ENCODE data around the gene ADGRF1. TPM values are rescaled to one million over a fixed set of nuclear protein-coding genes. Genes with fewer than 3 reads are reported as not detected.

ADGRF1 gene
- polyA plus RNA-seq, 1 experiment: not detected

GRCh38 chr6:47027315-47027714, 14.8 kb downstream of the ADGRF1 start:
- CTCF ChIA-PET: interaction anchor here (1.2 kb wide), 1 partner anchor 17 kb away, joined by 4 read pairs; no protein-coding TSS in a partner anchor
- Histone ChIP-seq H3K36me3 (ENCODE audit: control insufficient read depth, insufficient read depth, low read length) (no peaks in the 10 kb centered on the region), H3K27me3 (ENCODE audit: control insufficient read depth, insufficient read depth, low read length) (peaks cover 8% of the 10 kb centered on the region), H3K4me3 (ENCODE audit: low read depth, low read length) (no peak overlapping the region)
- POLR2A ChIA-PET: no interaction called here
- DNase-seq (ENCODE audit: low read depth): no peak
- TF ChIP-seq, protein P1, sequence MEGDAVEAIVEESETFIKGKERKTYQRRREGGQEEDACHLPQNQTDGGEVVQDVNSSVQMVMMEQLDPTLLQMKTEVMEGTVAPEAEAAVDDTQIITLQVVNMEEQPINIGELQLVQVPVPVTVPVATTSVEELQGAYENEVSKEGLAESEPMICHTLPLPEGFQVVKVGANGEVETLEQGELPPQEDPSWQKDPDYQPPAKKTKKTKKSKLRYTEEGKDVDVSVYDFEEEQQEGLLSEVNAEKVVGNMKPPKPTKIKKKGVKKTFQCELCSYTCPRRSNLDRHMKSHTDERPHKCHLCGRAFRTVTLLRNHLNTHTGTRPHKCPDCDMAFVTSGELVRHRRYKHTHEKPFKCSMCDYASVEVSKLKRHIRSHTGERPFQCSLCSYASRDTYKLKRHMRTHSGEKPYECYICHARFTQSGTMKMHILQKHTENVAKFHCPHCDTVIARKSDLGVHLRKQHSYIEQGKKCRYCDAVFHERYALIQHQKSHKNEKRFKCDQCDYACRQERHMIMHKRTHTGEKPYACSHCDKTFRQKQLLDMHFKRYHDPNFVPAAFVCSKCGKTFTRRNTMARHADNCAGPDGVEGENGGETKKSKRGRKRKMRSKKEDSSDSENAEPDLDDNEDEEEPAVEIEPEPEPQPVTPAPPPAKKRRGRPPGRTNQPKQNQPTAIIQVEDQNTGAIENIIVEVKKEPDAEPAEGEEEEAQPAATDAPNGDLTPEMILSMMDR (IDR thresholded peaks at IDR 0.05; ENCODE audit: insufficient read depth, low read depth, low read length): no peak

GRCh38 chr6:47026679-47027078, 15.5 kb downstream of the ADGRF1 start:
- ChIA-PET POLR2A (no interaction called here), CTCF (no interaction called here)
- Histone ChIP-seq H3K36me3 (ENCODE audit: control insufficient read depth, insufficient read depth, low read length) (no peaks in the 10 kb centered on the region), H3K4me3 (ENCODE audit: low read depth, low read length) (no peak overlapping the region), H3K27me3 (ENCODE audit: control insufficient read depth, insufficient read depth, low read length) (peaks cover 8% of the 10 kb centered on the region)
- TF ChIP-seq, protein P1 (IDR thresholded peaks at IDR 0.05; ENCODE audit: insufficient read depth, low read depth, low read length): no peak
- DNase-seq (ENCODE audit: low read depth): no peak

DNA sequence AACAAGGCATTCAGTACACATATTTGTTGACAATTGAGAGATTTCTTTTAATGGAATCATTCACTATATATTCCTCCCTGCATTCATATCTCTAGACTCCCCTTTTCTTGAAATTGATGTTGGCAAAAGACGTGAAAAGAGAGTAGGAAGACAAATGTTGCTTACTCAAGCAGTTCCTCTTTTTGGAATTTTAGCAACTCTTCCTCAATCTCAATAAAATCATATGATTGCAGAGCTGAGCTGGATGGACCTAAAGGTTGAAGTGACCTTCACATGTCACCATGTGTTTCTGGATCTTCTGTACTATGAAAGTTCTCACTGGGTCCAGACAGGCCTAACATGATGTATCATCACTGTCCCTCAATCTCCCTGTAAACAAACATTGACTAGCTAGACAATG, 18.6 kb downstream of the ADGRF1 start:
- no peak for DNase-seq (ENCODE audit: low read depth)
- Histone ChIP-seq H3K4me3 (ENCODE audit: low read depth, low read length) (no peak overlapping the region), H3K27me3 (ENCODE audit: control insufficient read depth, insufficient read depth, low read length) (peaks cover 5% of the 10 kb centered on the region), H3K36me3 (ENCODE audit: control insufficient read depth, insufficient read depth, low read length) (no peaks in the 10 kb centered on the region)
- ChIA-PET POLR2A (no interaction called here), CTCF (interaction anchor here (1.1 to 1.7 kb wide), 2 partner anchors 21 to 23 kb away, joined by 3 to 4 read pairs; no protein-coding TSS in a partner anchor)
- TF ChIP-seq, protein P1 (IDR thresholded peaks at IDR 0.05; ENCODE audit: insufficient read depth, low read depth, low read length): no peak

- POLR2A ChIA-PET: no interaction called here
- peaks cover 3% of the 10 kb centered on the region for H3K27me3 ChIP-seq (ENCODE audit: control insufficient read depth, insufficient read depth, low read length)
- CTCF ChIA-PET: no interaction called here
- DNase-seq (ENCODE audit: low read depth): no peak
- no peak overlapping the region for H3K4me3 ChIP-seq (ENCODE audit: low read depth, low read length)
- H3K36me3 ChIP-seq (ENCODE audit: control insufficient read depth, insufficient read depth, low read length): no peaks in the 10 kb centered on the region
- TF ChIP-seq, protein P1 (IDR thresholded peaks at IDR 0.05; ENCODE audit: insufficient read depth, low read depth, low read length): no peak
Measured at GRCh38 chr6:47022191-47022590, 19.9 kb downstream of the ADGRF1 start.

- POLR2A ChIA-PET: no interaction called here
- TF ChIP-seq, protein P1 (IDR thresholded peaks at IDR 0.05; ENCODE audit: insufficient read depth, low read depth, low read length): no peak
- CTCF ChIA-PET: no interaction called here
Measured at GRCh38 chr6:47019941-47020340, 22.2 kb downstream of the ADGRF1 start.

More at GRCh38 chr6:47019941-47020340, 22.2 kb downstream of the ADGRF1 start:
- no peak overlapping the region for H3K4me3 ChIP-seq (ENCODE audit: low read depth, low read length)
- no peak for DNase-seq (ENCODE audit: low read depth)
- H3K27me3 ChIP-seq (ENCODE audit: control insufficient read depth, insufficient read depth, low read length): peaks cover 3% of the 10 kb centered on the region
- H3K36me3 ChIP-seq (ENCODE audit: control insufficient read depth, insufficient read depth, low read length): no peaks in the 10 kb centered on the region
